Subcutaneous adipose tissue (tissue), 4 donors: ENCODE measurements around the gene ABTB2. TPM values are rescaled to one million over a fixed set of nuclear protein-coding genes. Genes with fewer than 3 reads are reported as not detected.

Source experiments
- CTCF ChIP-seq: fragments of 450-650 bp; IDR thresholded peaks from one replicate; pipeline ENCODE4 v1.5.1; 2016; ENCODE audit warnings: low read depth, mild to moderate bottlenecking, control low read depth, antibody characterized with exemption, moderate library complexity
- total RNA-seq, 4 donors: library from RNA; depleted of rRNA; stranded (reverse); fragments of >200 nt; gene quantifications; one replicate each; pipeline ENCODE4 v1.1.0, GENCODE V29; 2016

ABTB2 gene
- total RNA-seq, 4 donors from 2014 or later: 0.88 to 1.9 (median 1.0) TPM

GRCh38 chr11:34397120-34397519, 39.3 kb upstream of the ABTB2 start:
- no peak for TF ChIP-seq CTCF

GRCh38 chr11:34395916-34396550, 38.2 kb upstream of the ABTB2 start:
- no peak for TF ChIP-seq CTCF

- TF ChIP-seq CTCF: no peak
Measured at GRCh38 chr11:34394771-34395300, 37.0 kb upstream of the ABTB2 start.

GRCh38 chr11:34387653-34388052, 29.8 kb upstream of the ABTB2 start:
- no peak for TF ChIP-seq CTCF

- TF ChIP-seq CTCF: no peak
Measured at GRCh38 chr11:34382532-34383276, 24.9 kb upstream of the ABTB2 start.

GRCh38 chr11:34381775-34382174, 24.0 kb upstream of the ABTB2 start:
- TF ChIP-seq CTCF: no peak

GRCh38 chr11:34380696-34381095, 22.9 kb upstream of the ABTB2 start:
- no peak for TF ChIP-seq CTCF
